ENCODE measurements around the gene CEACAM3. TPM values are rescaled to one million over a fixed set of nuclear protein-coding genes. Genes with fewer than 3 reads are reported as not detected.

Gene CEACAM3
- polyA plus RNA-seq, 3 donors, result 5.9 to 11.8 (median 11.3) TPM

GRCh38 chr19:41851456-41851855, 55.1 kb downstream of the CEACAM3 start:
- WGBS (ENCODE audit: insufficient coverage), result 69% methylated on average over 3 of the region's 4 CpGs
- Histone ChIP-seq H3K4me3 (replicated peaks in 1 of 3; ENCODE audit: low read depth in 2 of 3, low read length in 3 of 3) (no peak overlapping the region), H3K79me2 (ENCODE audit: insufficient read depth, low read length) (no peaks in the 10 kb centered on the region), H2AFZ (ENCODE audit: insufficient read depth, low read depth, low read length, poor library complexity, severe bottlenecking) (no peak overlapping the region), H3K4me1 (ENCODE audit: control insufficient read depth in 1 of 2, insufficient read depth in 2 of 2, low read length in 2 of 2) (peaks cover 0 to 5% of the 10 kb centered on the region in 2 donors), H3K36me3 (replicated peaks in 1 of 2; ENCODE audit: control insufficient read depth in 1 of 2, insufficient read depth in 2 of 2, low read length in 2 of 2) (no peaks in the 10 kb centered on the region), H3K9me3 (replicated peaks in 1 of 2; ENCODE audit: control insufficient read depth in 1 of 2, insufficient read depth in 1 of 2, low read length in 2 of 2) (no peaks in the 10 kb centered on the region), H3K4me2 (replicated peaks; ENCODE audit: extremely low read depth, low read length, poor library complexity, severe bottlenecking) (no peak overlapping the region), H3K9ac (ENCODE audit: insufficient read depth, low read length, poor library complexity, severe bottlenecking) (no peak overlapping the region), H4K20me1 (ENCODE audit: insufficient read depth, low read length) (no peaks in the 10 kb centered on the region), H3K27me3 (ENCODE audit: control insufficient read depth in 2 of 2, insufficient read depth in 2 of 2, low read length in 2 of 2) (peaks cover 2 to 7% of the 10 kb centered on the region in 2 donors), H3K27ac (ENCODE audit: low read depth in 1 of 2, low read length in 2 of 2) (no peak overlapping the region)
- no peak for DNase-seq
- Mint-ChIP-seq H3K4me3 (no peak overlapping the region), H3K4me1 (peaks cover 5% of the 10 kb centered on the region), H3K9me3 (no peaks in the 10 kb centered on the region), H3K36me3 (no peaks in the 10 kb centered on the region), H3K27me3 (ENCODE audit: low read depth in 3 of 3) (peaks cover 5 to 11% (median 8%) of the 10 kb centered on the region in 3 donors), H3K27ac (no peak overlapping the region)
- intact Hi-C loops (cut with micrococcal nuclease), result no loop called here
- TF ChIP-seq, protein P1, sequence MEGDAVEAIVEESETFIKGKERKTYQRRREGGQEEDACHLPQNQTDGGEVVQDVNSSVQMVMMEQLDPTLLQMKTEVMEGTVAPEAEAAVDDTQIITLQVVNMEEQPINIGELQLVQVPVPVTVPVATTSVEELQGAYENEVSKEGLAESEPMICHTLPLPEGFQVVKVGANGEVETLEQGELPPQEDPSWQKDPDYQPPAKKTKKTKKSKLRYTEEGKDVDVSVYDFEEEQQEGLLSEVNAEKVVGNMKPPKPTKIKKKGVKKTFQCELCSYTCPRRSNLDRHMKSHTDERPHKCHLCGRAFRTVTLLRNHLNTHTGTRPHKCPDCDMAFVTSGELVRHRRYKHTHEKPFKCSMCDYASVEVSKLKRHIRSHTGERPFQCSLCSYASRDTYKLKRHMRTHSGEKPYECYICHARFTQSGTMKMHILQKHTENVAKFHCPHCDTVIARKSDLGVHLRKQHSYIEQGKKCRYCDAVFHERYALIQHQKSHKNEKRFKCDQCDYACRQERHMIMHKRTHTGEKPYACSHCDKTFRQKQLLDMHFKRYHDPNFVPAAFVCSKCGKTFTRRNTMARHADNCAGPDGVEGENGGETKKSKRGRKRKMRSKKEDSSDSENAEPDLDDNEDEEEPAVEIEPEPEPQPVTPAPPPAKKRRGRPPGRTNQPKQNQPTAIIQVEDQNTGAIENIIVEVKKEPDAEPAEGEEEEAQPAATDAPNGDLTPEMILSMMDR (IDR thresholded peaks at IDR 0.05), result no peak

DNA sequence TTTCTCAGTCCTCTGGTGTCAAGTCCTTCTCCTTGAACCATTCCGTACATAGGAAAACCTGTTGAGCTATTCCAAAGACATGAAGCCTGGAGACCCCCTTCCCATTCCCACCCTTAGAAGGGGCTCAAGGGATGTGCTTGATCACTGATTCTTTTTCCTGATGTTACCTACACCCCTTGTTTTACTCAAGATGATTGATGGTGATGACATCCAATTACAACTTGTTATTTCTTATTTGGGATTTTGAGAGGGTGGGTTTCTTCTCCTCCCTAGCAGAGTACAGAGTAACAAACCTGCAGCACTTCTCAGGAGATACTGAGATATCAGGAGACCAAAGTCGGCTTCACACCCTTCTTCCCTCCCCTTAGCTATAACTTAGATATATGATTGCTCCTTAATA, 57.0 kb downstream of the CEACAM3 start:
- no peak overlapping the region for H2AFZ ChIP-seq (ENCODE audit: insufficient read depth, low read depth, low read length, poor library complexity, severe bottlenecking)
- H3K9me3 Mint-ChIP-seq, result no peaks in the 10 kb centered on the region
- no peak overlapping the region for H3K9ac ChIP-seq (ENCODE audit: insufficient read depth, low read length, poor library complexity, severe bottlenecking)
- no CpG with 5 or more reads among the region's 2 CpGs for WGBS (ENCODE audit: insufficient coverage)
- H3K27ac Mint-ChIP-seq, result no peak overlapping the region
- H3K36me3 Mint-ChIP-seq, result no peaks in the 10 kb centered on the region
- H3K27me3 Mint-ChIP-seq (ENCODE audit: low read depth in 3 of 3), result peaks cover 6 to 11% (median 9%) of the 10 kb centered on the region in 3 donors
- TF ChIP-seq, protein P1 (IDR thresholded peaks at IDR 0.05), result no peak
- H4K20me1 ChIP-seq (ENCODE audit: insufficient read depth, low read length), result no peaks in the 10 kb centered on the region
- no peaks in the 10 kb centered on the region for H3K79me2 ChIP-seq (ENCODE audit: insufficient read depth, low read length)
- H3K4me1 Mint-ChIP-seq, result peaks cover 5% of the 10 kb centered on the region
- no peak overlapping the region for H3K4me3 Mint-ChIP-seq
- H3K4me3 ChIP-seq (replicated peaks in 1 of 3; ENCODE audit: low read depth in 2 of 3, low read length in 3 of 3), result no peak overlapping the region
- H3K27me3 ChIP-seq (ENCODE audit: control insufficient read depth in 2 of 2, insufficient read depth in 2 of 2, low read length in 2 of 2), result peaks cover 2 to 7% of the 10 kb centered on the region in 2 donors
- DNase-seq, result no peak
- H3K27ac ChIP-seq (ENCODE audit: low read depth in 1 of 2, low read length in 2 of 2), result no peak overlapping the region
- H3K36me3 ChIP-seq (replicated peaks in 1 of 2; ENCODE audit: control insufficient read depth in 1 of 2, insufficient read depth in 2 of 2, low read length in 2 of 2), result no peaks in the 10 kb centered on the region
- peaks cover 0 to 5% of the 10 kb centered on the region in 2 donors for H3K4me1 ChIP-seq (ENCODE audit: control insufficient read depth in 1 of 2, insufficient read depth in 2 of 2, low read length in 2 of 2)
- no peak overlapping the region for H3K4me2 ChIP-seq (replicated peaks; ENCODE audit: extremely low read depth, low read length, poor library complexity, severe bottlenecking)
- no peaks in the 10 kb centered on the region for H3K9me3 ChIP-seq (replicated peaks in 1 of 2; ENCODE audit: control insufficient read depth in 1 of 2, insufficient read depth in 1 of 2, low read length in 2 of 2)
- intact Hi-C loops (cut with micrococcal nuclease), result no loop called here
